Activated naive CD4-positive, alpha-beta T cell treated with anti-CD3 and anti-CD28 coated beads for 36 hours (primary cell): ENCODE data around the gene ATRNL1. TPM values are rescaled to one million over a fixed set of nuclear protein-coding genes. Genes with fewer than 3 reads are reported as not detected.
"Not testable (repeated sequence)": the region's sequence is repeated elsewhere in the genome, so short reads cannot be mapped to it uniquely, and the experiment has no call there.

ENCODE experiments used
- CTCF ChIA-PET: fragments of 350-600 bp; sonication (Branson Sonifier 250); formaldehyde crosslinking; loops from one replicate; lab custom pipeline; 2021; ENCODE audit warnings: antibody characterized with exemption; lab: Charles Lee
- DNase-seq: peaks from one replicate; pipeline ENCODE4 v3.0.0-alpha.2; 2020
- H3K27ac Mint-ChIP-seq: one replicate; pipeline ENCODE4 v1.8.0; 2021; ENCODE audit warnings: mild to moderate bottlenecking, mixed read lengths
- H3K27me3 Mint-ChIP-seq: one replicate; pipeline ENCODE4 v1.8.0; 2021; ENCODE audit warnings: low read depth, mixed read lengths
- H3K36me3 Mint-ChIP-seq: one replicate; pipeline ENCODE4 v1.8.0; 2021; ENCODE audit warnings: low read depth, mixed read lengths
- H3K4me1 Mint-ChIP-seq: one replicate; pipeline ENCODE4 v1.8.0; 2021; ENCODE audit warnings: low read depth, mixed read lengths
- H3K4me3 Mint-ChIP-seq: one replicate; pipeline ENCODE4 v1.8.0; 2021; ENCODE audit warnings: mild to moderate bottlenecking, moderate library complexity, mixed read lengths
- H3K9me3 Mint-ChIP-seq: one replicate; pipeline ENCODE4 v1.8.0; 2021; ENCODE audit warnings: mixed read lengths
- intact Hi-C: fragments of 100-400 bp; cut with micrococcal nuclease; formaldehyde crosslinking; loops from one replicate; pipeline ENCODE4 v1.15.1; 2023
- total RNA-seq, 2 experiments: library from RNA; stranded (reverse); gene quantifications; one replicate each; pipeline ENCODE4 v1.2.3, GENCODE V29; 2021

ATRNL1 gene
- total RNA-seq, 2 experiments from 2014 or later, result not detected

GRCh38 chr10:115094416-115095140, 1.4 kb downstream of the ATRNL1 start:
- Mint-ChIP-seq H3K4me3 (no peak overlapping the region), H3K27me3 (peaks cover 41% of the 10 kb centered on the region), H3K27ac (no peak overlapping the region), H3K9me3 (no peaks in the 10 kb centered on the region), H3K36me3 (no peaks in the 10 kb centered on the region), H3K4me1 (peaks cover 5% of the 10 kb centered on the region)
- DNase-seq, result no peak
- CTCF ChIA-PET, result no interaction called here
- intact Hi-C loops, result loop anchor here (5.0 to 10.0 kb wide), 2 partner anchors 220 to 272 kb away; partner anchors contain the start of gene FHIP2A

GRCh38 chr10:115095758-115096157, 2.6 kb downstream of the ATRNL1 start:
- Mint-ChIP-seq H3K36me3 (no peaks in the 10 kb centered on the region), H3K27ac (no peak overlapping the region), H3K4me3 (no peak overlapping the region), H3K27me3 (peaks cover 47% of the 10 kb centered on the region), H3K4me1 (peaks cover 5% of the 10 kb centered on the region), H3K9me3 (no peaks in the 10 kb centered on the region)
- intact Hi-C loops, result loop anchor here (10.0 kb wide), 1 partner anchor 221 kb away; no protein-coding TSS in a partner anchor
- CTCF ChIA-PET, result interaction anchor here (0.7 kb wide), 1 partner anchor 24 kb away, joined by 4 read pairs; no protein-coding TSS in a partner anchor
- no peak for DNase-seq

GRCh38 chr10:115103700-115104099, 10.5 kb downstream of the ATRNL1 start:
- intact Hi-C loops, result no loop called here
- Mint-ChIP-seq H3K9me3 (peaks cover 18% of the 10 kb centered on the region), H3K4me1 (no peaks in the 10 kb centered on the region), H3K36me3 (no peaks in the 10 kb centered on the region), H3K27ac (no peak overlapping the region), H3K27me3 (peaks cover 29% of the 10 kb centered on the region), H3K4me3 (no peak overlapping the region)
- CTCF ChIA-PET, result no interaction called here
- no peak for DNase-seq

GRCh38 chr10:115105411-115105810, 12.2 kb downstream of the ATRNL1 start:
- CTCF ChIA-PET, H3K36me3 Mint-ChIP-seq, H3K27ac Mint-ChIP-seq, H3K4me1 Mint-ChIP-seq, DNase-seq, intact Hi-C loops, H3K4me3 Mint-ChIP-seq: not testable (repeated sequence)
- H3K27me3 Mint-ChIP-seq, result peaks cover 25% of the 10 kb centered on the region
- H3K9me3 Mint-ChIP-seq, result peaks cover 18% of the 10 kb centered on the region

GRCh38 chr10:115107830-115108229, 14.7 kb downstream of the ATRNL1 start:
- Mint-ChIP-seq H3K36me3 (no peaks in the 10 kb centered on the region), H3K27ac (no peak overlapping the region), H3K9me3 (peaks cover 14% of the 10 kb centered on the region), H3K27me3 (peaks cover 21% of the 10 kb centered on the region), H3K4me3 (no peak overlapping the region), H3K4me1 (no peaks in the 10 kb centered on the region)
- intact Hi-C loops, result no loop called here
- DNase-seq, result no peak
- CTCF ChIA-PET, result no interaction called here

- Mint-ChIP-seq H3K36me3 (no peaks in the 10 kb centered on the region), H3K27ac (no peak overlapping the region), H3K4me3 (no peak overlapping the region), H3K4me1 (no peaks in the 10 kb centered on the region), H3K27me3 (peaks cover 15% of the 10 kb centered on the region), H3K9me3 (peaks cover 2% of the 10 kb centered on the region)
- intact Hi-C loops, result no loop called here
- no peak for DNase-seq
- CTCF ChIA-PET, result no interaction called here
These were observed 24.1 kb downstream of the ATRNL1 start for GRCh38 chr10:115117301-115117700.

- no peaks in the 10 kb centered on the region for H3K9me3 Mint-ChIP-seq
- no peaks in the 10 kb centered on the region for H3K4me1 Mint-ChIP-seq
- intact Hi-C loops, result no loop called here
- no peak overlapping the region for H3K27ac Mint-ChIP-seq
- CTCF ChIA-PET, result no interaction called here
- H3K36me3 Mint-ChIP-seq, result no peaks in the 10 kb centered on the region
- H3K27me3 Mint-ChIP-seq, result peaks cover 11% of the 10 kb centered on the region
- DNase-seq, result no peak
- no peak overlapping the region for H3K4me3 Mint-ChIP-seq
These were observed 25.2 kb downstream of the ATRNL1 start for GRCh38 chr10:115118346-115118745.

- no peaks in the 10 kb centered on the region for H3K36me3 Mint-ChIP-seq
- no peak overlapping the region for H3K27ac Mint-ChIP-seq
- no peaks in the 10 kb centered on the region for H3K4me1 Mint-ChIP-seq
- intact Hi-C loops, result loop anchor here (10.0 kb wide), 1 partner anchor 421 kb away; no protein-coding TSS in a partner anchor
- CTCF ChIA-PET, result no interaction called here
- no peaks in the 10 kb centered on the region for H3K27me3 Mint-ChIP-seq
- no peaks in the 10 kb centered on the region for H3K9me3 Mint-ChIP-seq
- H3K4me3 Mint-ChIP-seq, result no peak overlapping the region
- DNase-seq, result no peak
These were observed 32.3 kb downstream of the ATRNL1 start for GRCh38 chr10:115125505-115125904.

- H3K4me3 Mint-ChIP-seq, result no peak overlapping the region
- intact Hi-C loops, result loop anchor here (1.0 to 10.0 kb wide), 5 partner anchors 252 to 825 kb away; no protein-coding TSS in a partner anchor
- H3K27me3 Mint-ChIP-seq, result peaks cover 7% of the 10 kb centered on the region
- no peak overlapping the region for H3K27ac Mint-ChIP-seq
- DNase-seq, result no peak
- H3K4me1 Mint-ChIP-seq, result no peaks in the 10 kb centered on the region
- no peaks in the 10 kb centered on the region for H3K36me3 Mint-ChIP-seq
- CTCF ChIA-PET, result interaction anchor here (0.6 to 2.4 kb wide), 10 partner anchors 8 to 826 kb away, joined by 3 to 10 read pairs (median 3); no protein-coding TSS in a partner anchor
- H3K9me3 Mint-ChIP-seq, result no peaks in the 10 kb centered on the region
These were observed 36.6 kb downstream of the ATRNL1 start for GRCh38 chr10:115129752-115130151.

- CTCF ChIA-PET, result interaction anchor here (1.0 kb wide), 1 partner anchor 1249 kb away, joined by 3 read pairs; no protein-coding TSS in a partner anchor
- intact Hi-C loops, result no loop called here
- no peak for DNase-seq
- no peaks in the 10 kb centered on the region for H3K4me1 Mint-ChIP-seq
- H3K4me3 Mint-ChIP-seq, result no peak overlapping the region
- no peaks in the 10 kb centered on the region for H3K9me3 Mint-ChIP-seq
- H3K27ac Mint-ChIP-seq, result no peak overlapping the region
- peaks cover 13% of the 10 kb centered on the region for H3K27me3 Mint-ChIP-seq
- H3K36me3 Mint-ChIP-seq, result no peaks in the 10 kb centered on the region
These were observed 43.5 kb downstream of the ATRNL1 start for GRCh38 chr10:115136616-115137015.

GRCh38 chr10:115141254-115141653, 48.1 kb downstream of the ATRNL1 start:
- no peak overlapping the region for H3K4me3 Mint-ChIP-seq
- H3K9me3 Mint-ChIP-seq, result no peaks in the 10 kb centered on the region
- H3K27ac Mint-ChIP-seq, result no peak overlapping the region
- no peak for DNase-seq
- H3K4me1 Mint-ChIP-seq, result no peaks in the 10 kb centered on the region
- H3K27me3 Mint-ChIP-seq, result peaks cover 5% of the 10 kb centered on the region
- intact Hi-C loops, result loop anchor here (1.0 kb wide), 2 partner anchors 1147 to 1244 kb away; no protein-coding TSS in a partner anchor
- CTCF ChIA-PET, result interaction anchor here (0.5 kb wide), 1 partner anchor 31 kb away, joined by 3 read pairs; no protein-coding TSS in a partner anchor
- H3K36me3 Mint-ChIP-seq, result no peaks in the 10 kb centered on the region

- Mint-ChIP-seq H3K27me3 (peaks cover 7% of the 10 kb centered on the region), H3K4me3 (no peak overlapping the region), H3K27ac (no peak overlapping the region), H3K36me3 (no peaks in the 10 kb centered on the region), H3K9me3 (no peaks in the 10 kb centered on the region), H3K4me1 (no peaks in the 10 kb centered on the region)
- CTCF ChIA-PET, result no interaction called here
- intact Hi-C loops, result no loop called here
- no peak for DNase-seq
These were observed 64.2 kb downstream of the ATRNL1 start for GRCh38 chr10:115157357-115157756.

GRCh38 chr10:115163129-115163528, 70.0 kb downstream of the ATRNL1 start:
- H3K4me3 Mint-ChIP-seq, result no peak overlapping the region

More at GRCh38 chr10:115163129-115163528, 70.0 kb downstream of the ATRNL1 start:
- Mint-ChIP-seq H3K36me3 (no peaks in the 10 kb centered on the region), H3K27me3 (peaks cover 2% of the 10 kb centered on the region), H3K9me3 (peaks cover 2% of the 10 kb centered on the region), H3K27ac (no peak overlapping the region), H3K4me1 (no peaks in the 10 kb centered on the region)
- DNase-seq, result no peak
- CTCF ChIA-PET, result interaction anchor here (1.3 kb wide), 1 partner anchor 8 kb away, joined by 4 read pairs; no protein-coding TSS in a partner anchor
- intact Hi-C loops, result no loop called here
